Superior temporal gyrus (tissue), 1 donor: ENCODE data around the gene SCTR.

Source experiments
- DNase-seq: peaks from one replicate; pipeline ENCODE4 v3.0.0-alpha.2; 2016; ENCODE audit errors: extremely low spot score

Gene SCTR

DNA sequence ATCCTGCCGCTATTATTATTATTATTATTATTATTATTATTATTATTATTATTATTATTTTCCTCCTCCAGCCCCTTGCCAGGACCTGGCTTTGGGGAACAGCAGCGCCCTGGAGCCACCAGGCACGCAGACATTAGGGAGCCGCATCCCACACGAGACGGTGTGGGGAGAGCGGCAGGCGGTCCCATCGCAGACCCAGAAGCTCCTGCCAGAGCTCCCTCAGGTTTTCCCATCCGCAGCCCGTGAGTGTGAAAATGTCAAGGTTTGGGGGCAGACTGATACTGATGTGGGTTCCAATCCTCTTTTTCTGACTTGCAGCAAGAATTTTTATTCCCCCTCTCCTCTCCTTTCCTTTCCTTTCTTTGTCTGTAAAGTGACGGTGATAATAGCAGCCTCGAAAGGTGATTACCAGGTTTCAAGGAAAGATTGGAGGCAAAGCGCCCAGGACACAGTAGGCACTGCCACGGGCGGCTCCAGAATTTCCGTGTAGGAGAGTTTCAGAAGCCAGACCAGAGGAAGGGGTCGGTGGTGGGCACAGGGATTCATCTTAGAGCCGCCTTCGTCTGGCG is 816 bp downstream of the SCTR start:
- DNase-seq = no peak

DNA sequence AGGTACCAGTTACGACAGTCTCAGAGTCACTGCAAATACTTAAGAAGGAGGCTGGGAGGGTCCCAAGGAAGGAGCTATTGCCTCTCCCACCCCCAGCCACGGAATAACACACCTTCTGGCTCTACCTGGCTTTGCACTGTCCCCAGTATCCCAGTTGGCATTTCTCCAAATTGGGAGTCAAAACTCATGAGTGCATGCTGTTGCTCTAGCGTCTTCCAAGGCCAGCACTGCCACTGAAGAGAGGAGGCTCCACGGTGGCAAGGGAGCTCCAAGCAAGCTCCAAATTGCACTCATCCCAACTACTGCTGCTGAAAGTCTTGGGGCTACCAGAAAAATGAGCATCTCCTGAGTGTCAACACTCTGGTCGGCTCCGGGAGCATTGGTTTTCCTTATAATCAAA is 1.6 kb downstream of the SCTR start:
- no peak for DNase-seq

DNA sequence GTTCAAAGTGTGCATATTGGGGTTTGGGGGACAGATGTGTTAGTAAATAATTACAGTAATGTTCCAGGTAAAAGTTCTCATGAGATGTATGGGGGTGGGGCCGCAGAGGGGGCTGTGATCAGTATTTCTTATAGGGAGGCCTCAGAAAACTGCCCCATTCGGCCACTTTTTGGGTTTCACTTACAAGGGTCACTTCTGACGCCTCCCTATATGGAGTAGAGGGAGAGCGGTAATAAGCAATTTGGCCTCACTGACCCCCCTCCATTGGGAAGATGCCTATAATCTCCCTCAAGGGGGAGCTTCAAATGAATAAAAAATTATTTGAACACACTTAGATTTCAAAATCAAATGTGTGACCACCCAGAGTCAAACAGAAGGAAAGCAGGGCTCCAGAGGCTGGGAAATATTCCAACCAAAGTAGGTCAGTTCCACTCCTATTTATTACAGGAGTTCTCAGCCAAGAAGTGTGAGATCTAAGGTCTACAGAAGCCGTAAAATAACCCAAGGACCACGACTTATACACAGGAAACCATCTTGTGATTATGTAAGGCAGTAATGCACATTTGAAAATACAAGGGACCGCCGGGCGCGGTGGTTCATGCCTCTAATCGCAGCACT is 2.7 kb downstream of the SCTR start:
- DNase-seq = no peak

DNA sequence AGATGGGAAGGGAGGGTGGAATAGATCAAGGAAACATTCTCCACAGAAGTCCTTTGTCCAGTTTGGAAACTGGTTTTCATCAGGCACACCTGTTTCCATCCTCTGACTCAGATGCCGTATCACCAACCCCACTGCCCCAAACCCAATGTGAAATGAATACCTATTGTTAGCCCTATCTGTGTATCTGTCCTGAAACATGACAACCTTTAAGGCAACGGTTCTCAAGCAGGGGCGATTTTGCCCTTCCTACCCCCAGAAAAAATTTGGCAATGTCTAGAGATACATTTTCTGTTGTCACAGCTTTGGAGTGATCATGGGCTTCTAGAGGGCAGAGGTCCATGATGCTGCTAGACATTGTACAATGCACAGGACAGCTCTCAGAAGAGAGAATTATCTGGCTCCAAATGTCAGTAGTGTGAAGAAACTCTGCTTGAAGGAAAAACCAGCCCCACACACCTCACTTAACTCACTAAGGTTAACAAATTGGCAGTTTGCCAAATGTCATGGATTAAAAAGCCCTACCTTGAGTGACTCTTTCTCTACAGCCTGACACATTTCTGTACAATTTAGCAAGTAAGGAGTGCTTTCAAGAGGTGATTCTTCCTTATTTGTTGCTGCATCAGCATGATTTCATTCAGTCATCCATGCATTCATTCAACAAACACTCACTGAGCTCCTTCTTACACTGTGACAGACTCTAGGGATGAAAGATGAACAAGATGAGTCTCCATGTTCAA is 3.4 kb downstream of the SCTR start:
- no peak for DNase-seq

DNA sequence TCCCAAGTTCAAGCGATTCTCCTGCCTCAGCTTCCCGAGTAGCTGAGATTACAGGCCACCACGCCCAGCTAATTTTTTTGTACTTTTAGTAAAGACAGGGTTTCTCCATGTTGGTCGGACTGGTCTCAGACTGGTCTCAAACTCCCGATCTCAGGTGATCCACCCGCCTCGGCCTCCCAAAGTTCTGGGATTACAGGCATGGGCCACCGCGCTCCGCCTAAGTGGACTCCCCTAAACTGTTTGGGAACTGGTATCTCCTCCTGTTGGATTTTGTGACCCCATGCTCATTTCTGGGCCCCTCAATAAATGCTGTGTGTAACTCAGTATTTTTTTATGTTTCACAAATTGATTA is 5.2 kb downstream of the SCTR start:
- DNase-seq = no peak

DNA sequence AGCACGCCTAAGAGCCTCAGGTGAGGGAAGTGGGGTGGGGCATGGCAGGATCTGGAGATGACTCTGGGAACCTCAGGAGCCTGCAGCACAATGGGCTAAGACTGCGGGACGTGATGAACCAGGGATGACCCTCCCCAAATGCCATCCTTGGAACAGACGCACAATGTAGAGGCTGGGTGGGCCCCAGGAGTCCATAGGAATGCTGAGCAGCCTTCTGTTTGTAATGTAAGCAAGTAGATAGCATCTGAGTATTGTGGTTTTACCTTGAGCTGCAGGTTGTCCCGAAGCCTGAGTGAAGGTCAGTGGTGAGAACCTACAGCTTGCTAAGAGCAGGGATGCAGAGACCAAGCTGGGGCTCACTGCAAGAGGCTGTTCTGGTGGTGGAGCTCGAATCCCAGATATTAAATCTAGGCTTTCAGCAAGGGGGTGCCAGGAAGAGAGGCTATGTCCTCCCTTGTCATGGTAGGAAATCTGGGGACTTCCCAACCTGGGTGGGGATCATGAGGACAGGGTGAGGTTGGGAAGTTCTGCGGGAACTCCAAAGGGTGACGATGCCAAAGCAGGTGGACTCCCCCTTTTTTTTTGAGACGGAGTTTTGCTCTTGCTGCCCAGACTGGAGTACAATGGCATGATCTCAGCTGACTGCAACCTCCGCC is 5.8 kb downstream of the SCTR start:
- no peak for DNase-seq

DNA sequence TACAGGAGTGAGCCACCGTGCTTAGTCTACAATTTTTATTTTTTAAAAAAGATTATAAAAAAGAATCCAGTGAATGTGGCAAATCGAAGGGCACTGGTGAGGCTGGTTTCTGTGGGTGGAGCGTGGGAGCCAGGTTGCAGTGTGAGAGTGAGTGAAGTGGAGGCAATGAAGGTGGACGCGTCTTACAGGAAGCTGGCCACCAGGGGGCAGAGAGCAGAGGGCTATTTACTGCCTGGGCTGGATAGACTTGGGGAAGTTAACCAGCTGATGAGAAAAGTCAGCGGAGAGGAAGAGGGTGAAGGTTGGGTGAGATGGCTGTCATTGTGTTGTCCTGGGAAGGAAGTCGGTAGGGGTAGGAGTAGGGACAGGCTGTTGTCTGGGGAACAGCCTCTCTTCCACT is 6.8 kb downstream of the SCTR start:
- no peak for DNase-seq

DNA sequence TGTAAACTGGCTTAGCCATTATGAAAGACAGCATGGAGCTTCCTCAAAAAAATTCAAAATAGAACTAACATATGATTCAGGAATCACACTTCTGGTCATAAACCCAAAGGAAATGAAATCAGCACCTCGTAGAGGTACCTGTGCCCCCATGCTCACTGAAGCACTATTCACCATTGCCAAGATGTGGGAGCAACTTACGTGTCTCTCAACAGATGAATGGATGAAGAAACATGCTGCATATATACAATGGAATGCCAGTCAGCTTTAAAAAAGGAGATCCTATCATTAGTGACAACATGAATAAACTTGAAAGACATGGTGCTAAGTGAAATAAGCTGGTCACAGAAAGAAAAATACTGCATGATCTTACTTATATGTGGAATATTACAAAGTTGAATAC is 8.2 kb downstream of the SCTR start:
- DNase-seq = no peak

DNA sequence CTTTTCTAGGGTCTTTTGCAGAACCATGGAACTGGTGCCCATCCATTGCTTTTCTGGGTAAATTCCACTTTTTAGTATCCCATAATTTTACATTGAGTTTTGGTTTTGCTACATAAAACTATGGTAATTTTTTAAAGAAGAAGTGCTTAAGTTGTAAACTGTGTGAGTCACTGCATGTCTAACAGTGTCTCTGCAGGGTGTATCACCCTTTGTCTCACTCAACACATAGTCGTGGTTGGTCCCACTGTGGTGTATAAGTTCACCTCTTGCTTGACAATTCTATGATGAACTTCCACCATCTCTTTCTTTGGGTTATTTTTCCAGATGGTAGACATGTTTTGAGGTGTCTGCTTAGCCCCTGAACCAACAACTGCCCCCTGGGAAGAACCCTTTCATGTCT is 10.5 kb downstream of the SCTR start:
- no peak for DNase-seq

DNA sequence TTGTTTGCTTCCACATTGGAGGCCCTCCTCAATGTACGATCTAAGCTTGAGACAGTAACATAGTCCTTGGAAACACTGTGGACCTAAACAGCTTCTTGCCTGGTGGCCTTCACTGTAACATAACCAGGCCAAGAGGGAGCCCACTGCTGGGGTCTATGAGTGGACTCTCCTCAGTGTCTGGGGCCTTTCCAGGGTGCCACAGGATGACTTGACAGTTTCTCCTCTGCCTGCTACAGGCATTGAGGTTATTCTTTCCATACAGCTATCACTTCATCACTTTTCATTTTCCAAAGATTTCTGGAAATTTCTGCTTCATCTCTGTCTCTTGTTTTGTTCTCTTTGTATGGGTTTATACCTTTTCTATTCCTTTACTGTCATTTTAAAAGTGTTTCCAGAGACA is 11.3 kb downstream of the SCTR start:
- no peak for DNase-seq

DNA sequence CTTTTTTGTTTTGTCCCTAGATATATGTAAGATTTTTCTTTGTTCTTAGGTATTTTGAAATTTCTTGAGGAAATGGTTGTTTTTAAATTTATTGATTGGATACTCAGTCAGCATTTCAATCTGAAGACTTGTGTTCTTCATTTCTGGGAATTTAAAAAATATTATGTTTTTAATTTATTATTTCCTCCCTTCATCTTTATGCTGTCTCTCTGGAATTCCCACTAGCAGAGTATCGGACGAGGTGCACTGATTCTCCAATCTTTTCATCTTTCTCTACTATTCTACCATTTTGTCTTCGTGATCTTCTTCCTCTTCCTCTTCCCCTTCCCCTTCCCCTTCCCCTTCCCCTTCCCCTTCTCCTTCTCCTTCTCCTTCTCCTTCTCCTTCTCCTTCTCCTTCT is 12.3 kb downstream of the SCTR start:
- DNase-seq = no peak

DNA sequence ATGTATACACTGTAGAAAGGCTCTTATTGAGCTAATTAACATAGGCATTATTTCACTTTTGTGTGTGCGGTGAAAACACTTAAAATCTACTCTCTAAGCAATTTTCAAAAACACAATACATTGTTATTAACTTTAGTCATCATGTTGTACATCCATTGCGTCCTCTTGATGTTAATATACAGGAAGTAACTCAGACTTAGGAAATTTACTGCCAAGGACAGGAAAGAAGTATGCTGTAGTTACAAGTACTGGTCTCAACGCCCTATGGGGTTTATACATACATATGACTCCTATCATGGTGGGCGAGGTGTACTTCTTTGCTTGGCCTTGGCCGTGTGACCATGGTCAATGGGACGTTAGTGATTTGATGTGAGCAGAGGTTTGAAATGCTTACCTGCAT is 15.5 kb downstream of the SCTR start:
- DNase-seq = no peak

DNA sequence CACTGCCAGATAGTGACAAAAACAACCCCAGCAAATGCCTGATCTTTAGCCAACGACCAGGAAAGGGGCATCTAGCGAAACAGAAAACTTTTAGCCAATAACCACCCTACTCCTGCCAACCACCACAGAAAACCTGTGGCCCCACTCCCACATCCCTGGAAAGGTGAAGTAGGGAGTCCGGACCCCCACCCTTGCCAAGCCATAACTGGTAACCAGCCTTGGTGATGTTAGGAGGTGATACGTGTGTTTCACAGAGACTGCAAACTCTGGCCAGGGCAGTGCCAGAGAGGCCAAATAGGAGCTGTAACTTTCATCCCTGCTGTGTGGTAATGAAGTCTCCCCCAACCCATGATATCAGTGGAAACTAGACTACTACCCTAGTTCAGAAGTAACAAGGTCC is 27.6 kb downstream of the SCTR start:
- no peak for DNase-seq

DNA sequence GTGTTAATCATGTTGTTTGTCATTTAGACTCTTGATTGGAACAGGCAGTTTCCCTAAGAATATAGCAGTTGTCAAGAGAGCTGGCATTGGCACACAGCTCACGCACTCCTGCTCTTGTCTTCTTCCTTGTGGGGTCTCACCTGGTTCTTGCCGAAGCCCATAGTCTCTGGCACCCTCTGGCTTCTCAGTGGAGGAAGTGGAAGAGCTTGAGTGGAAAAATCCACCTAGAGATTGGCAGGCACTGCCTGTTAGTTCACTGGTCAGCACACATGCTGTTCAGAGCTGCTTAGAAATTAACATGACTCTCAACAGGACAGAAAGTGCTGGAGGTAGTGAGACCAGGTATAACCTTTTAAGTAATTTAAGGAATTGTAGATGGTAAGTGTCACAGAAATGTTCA is 28.3 kb downstream of the SCTR start:
- DNase-seq = no peak

DNA sequence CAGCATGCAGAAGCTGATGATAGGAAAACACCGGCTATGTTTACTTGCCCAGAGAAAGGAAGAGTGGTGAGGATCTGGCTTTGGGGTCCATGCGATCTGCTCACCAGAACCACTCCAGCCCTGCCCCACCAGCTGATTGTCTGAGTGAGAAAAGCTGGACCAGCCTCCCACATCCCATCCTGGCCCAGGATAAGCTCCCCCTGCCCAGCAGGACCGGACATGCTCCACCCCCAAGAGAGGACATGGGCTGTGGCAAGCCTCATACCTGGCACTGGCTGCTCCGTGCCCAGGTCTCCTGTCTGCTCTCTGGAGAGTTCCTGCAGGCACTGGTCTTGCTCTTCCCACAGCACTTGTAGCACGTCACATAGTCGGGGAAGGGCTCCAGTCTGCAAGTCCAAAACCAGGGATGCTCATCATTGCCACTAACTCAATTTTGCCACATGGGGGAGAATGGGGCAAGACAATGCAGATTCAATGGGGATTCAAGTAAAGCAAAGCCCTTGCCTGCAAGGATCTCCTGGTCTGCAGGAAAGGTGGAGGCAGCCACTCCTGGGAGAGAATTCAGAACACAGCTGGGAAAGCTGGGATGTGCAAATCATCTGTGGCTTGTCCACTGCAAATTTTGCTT is 30.0 kb downstream of the SCTR start:
- no peak for DNase-seq

DNA sequence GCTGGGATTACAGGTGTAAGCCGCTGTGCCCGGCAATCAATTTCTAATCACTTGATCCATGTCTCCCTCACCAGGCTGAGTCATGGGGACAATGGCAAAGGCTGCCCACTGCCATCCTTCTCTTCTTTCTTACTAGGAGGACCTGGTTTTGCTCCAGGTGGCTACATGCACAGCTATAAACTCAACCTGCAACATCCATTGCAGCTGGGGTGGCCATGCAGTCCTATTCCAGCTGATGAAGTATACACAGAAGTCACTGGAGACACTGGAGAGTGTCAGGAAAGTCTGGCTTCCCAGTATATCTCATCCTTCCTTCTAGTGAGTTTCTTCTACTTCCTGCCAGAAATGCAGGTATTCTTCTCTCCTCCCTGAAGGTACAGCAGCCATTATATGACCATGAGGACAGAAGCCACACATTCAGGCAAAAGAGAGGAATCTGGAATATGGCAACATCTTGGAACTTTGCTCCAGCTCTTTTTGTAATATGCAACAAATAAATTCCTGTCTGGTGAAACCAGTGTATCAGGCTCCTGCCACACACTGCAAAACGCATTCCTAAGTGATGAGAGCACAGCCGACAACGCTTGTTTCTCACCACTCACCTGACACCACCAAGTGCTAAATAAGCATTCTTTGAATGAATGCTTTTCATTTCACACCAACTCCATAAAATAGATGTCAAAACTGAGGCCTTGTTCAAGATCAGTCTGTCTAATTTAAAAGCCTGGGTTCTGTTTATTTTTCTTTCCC is 32.3 kb downstream of the SCTR start:
- no peak for DNase-seq

DNA sequence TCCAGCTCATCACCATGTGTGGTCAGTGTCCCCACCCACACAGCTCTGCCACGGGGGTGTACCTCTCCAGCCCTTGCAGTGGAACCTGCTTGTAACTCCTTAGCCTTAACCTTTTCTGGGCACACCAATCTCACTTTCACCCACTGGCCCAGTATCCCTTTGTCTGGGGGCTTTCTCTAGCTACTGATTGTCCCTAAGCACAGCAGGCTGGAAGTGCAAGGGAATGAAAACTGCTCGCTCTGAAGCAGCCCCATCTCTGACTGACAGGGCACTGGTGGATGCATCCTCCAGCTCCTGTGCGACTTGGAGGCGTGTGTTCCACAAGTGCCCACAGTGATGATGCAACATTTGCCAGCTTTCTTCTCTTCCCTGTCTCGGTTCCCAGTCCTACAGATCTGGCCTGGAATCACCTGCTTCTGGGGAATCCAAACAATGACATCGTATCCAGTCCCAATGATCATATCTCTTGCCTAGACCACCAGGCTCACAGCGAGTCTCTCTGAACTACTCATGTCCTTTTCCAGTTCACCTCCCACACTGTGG is 33.6 kb downstream of the SCTR start:
- no peak for DNase-seq

DNA sequence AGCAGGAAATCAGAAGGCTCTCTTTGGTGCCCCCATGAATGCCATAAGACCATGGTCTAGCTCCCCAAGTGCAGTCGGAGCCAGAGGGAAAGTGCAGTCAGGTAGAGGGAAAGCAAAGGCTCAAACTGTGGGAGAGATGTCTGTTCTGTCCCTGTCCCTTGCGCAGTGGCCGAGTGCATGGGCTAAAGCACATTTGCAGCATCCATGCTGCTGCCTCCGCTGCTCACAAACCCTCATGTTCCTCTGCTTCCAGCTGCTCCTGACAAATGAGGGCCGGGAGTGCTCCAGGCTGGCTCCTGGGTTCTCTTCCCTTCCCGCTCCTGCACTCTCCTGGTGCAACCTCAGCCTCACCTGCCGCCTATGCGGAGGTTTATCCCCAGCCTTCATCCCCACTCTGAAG is 34.2 kb downstream of the SCTR start:
- no peak for DNase-seq

DNA sequence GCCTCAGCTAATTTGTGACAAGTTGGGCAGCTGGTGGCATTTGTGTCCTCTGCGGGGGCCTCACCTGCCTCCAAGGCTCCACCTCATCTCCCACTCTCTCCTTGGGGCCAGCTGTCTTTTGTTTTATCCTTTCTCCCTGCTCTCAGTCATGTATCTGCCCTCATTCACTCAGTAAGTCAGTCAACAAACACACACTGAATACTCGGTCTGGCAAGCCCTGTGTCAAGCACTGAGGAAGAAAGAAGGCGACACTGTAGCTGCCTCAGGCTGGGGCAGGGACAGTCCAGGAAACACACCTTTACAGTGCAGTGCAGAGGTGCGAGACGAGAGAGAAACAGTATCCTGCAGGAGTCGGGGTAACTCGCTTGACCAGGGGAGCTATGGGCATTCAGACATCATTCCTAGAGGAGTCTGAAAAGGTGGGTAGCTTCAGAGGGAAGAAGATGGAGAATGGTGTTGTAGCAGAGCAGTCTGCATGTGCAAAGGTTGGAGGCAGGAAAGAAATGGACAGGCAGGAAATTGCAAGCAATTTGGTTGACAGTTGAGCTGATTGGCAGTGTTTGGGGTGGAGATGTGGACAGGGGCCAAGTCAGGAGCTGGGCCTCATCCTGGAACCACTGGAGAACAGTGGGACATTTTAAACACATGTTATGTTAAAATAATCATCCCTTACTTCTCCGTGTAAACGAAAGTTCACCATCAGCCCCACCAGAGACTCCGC is 34.9 kb downstream of the SCTR start:
- no peak for DNase-seq

DNA sequence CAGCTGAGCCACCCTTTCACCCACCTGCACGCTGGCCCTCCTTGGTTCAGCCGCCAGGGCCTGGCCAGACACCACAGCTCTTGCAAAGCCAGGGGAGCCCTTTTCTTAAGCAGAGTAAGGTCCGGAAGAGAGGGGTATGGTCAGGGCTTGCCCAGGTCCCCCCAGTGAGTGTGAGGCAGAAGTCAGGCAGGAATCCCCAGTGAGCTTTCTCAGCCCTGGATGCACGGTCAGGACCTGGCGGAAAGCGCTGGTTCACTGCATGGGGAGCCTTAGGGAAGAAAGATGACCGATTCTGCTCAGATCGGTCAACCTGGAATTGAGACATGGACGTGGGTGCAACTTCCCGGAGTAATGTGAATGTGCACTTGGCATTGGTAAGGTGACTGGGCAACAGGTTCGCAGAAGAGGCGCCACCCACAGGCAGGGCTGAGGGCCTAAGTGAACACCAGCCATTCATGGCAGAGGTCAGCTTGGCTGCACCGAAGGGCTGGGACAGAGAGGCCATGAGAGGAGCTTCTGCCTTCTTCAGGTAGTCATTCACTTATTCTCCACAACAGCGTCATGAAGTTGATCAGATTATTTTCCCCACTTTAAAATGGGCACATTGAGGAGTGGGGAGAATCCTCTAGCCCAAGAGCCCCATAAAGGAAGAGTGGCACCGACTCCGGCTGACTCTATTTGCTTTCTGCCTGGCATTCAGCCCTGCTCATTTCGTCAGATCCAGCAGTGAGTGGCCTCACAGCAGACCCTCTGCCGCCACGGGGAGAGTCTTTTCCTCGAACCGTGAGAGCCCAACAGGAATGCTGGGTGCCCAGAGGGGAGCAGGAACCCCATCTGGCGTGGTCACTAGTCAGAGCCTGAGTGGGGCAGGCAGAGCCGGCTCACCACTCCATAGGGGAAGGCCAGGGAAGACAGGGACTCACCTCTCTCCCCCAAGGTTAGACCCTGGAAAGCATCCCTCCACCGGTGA is 35.8 kb downstream of the SCTR start:
- DNase-seq = no peak
